Measurements from ENCODE around the gene KIRREL2. TPM values are rescaled to one million over a fixed set of nuclear protein-coding genes. Genes with fewer than 3 reads are reported as not detected.

KIRREL2 gene
- total RNA-seq, 2 donors from 2014 or later = 0.13 TPM; not detected in 1

GRCh38 chr19:35851213-35852028, 5.3 kb upstream of the KIRREL2 start:
- intact Hi-C loops (cut with DNase I) = no loop called here
- H3K27ac ChIP-seq = no peak overlapping the region
- H3K9ac ChIP-seq (ENCODE audit: low read depth in 2 of 2, low read length in 2 of 2) = no peak overlapping the region
- no peaks in the 10 kb centered on the region for H3K36me3 ChIP-seq
- H3K4me1 ChIP-seq = no peaks in the 10 kb centered on the region
- TF ChIP-seq CTCF (IDR thresholded peaks at IDR 0.05) = no peak
- peaks cover 13% of the 10 kb centered on the region for H3K27me3 ChIP-seq
- no peaks in the 10 kb centered on the region for H3K9me3 ChIP-seq
- no peak overlapping the region for H3K4me3 ChIP-seq
- DNase-seq = no peak

GRCh38 chr19:35852029-35852780, 4.5 kb upstream of the KIRREL2 start, which contains the start of gene NPHS1:
Gene NPHS1 (minus strand): TSS chr19:35852504. CDS start chr19:35851837, 667 bp downstream.
- Histone ChIP-seq H3K9me3 (no peaks in the 10 kb centered on the region), H3K27me3 (peaks cover 21% of the 10 kb centered on the region), H3K4me1 (no peaks in the 10 kb centered on the region), H3K9ac (ENCODE audit: low read depth in 2 of 2, low read length in 2 of 2) (no peak within 1 kb of the TSS), H3K4me3 (no peak within 1 kb of the TSS), H3K27ac (no peak within 1 kb of the TSS), H3K36me3 (no peaks in the 10 kb centered on the region)
- TF ChIP-seq CTCF (IDR thresholded peaks at IDR 0.05) = no peak
- DNase-seq = no peak
- intact Hi-C loops (cut with DNase I) = no loop called here

GRCh38 chr19:35853038-35853756, 3.5 kb upstream of the KIRREL2 start:
- intact Hi-C loops (cut with DNase I) = no loop called here

GRCh38 chr19:35858311-35858710, 1.6 kb downstream of the KIRREL2 start:
- intact Hi-C loops (cut with DNase I) = no loop called here
- DNase-seq = no peak
- no peak for TF ChIP-seq CTCF (IDR thresholded peaks at IDR 0.05)
- Histone ChIP-seq H3K4me1 (no peaks in the 10 kb centered on the region), H3K4me3 (no peak overlapping the region), H3K27ac (no peak overlapping the region), H3K36me3 (no peaks in the 10 kb centered on the region), H3K9me3 (no peaks in the 10 kb centered on the region), H3K27me3 (peaks cover 30% of the 10 kb centered on the region), H3K9ac (ENCODE audit: low read depth in 2 of 2, low read length in 2 of 2) (no peak overlapping the region)

More at GRCh38 chr19:35853038-35853756, 3.5 kb upstream of the KIRREL2 start:
- Histone ChIP-seq H3K9ac (ENCODE audit: low read depth in 2 of 2, low read length in 2 of 2) (no peak overlapping the region), H3K9me3 (no peaks in the 10 kb centered on the region), H3K27me3 (peaks cover 21% of the 10 kb centered on the region), H3K4me3 (no peak overlapping the region), H3K4me1 (no peaks in the 10 kb centered on the region), H3K27ac (no peak overlapping the region), H3K36me3 (no peaks in the 10 kb centered on the region)
- no peak for TF ChIP-seq CTCF (IDR thresholded peaks at IDR 0.05)
- DNase-seq = no peak

GRCh38 chr19:35859414-35859813, 2.7 kb downstream of the KIRREL2 start:
- no peak for TF ChIP-seq CTCF (IDR thresholded peaks at IDR 0.05)
- Histone ChIP-seq H3K36me3 (no peaks in the 10 kb centered on the region), H3K27me3 (peaks cover 30% of the 10 kb centered on the region), H3K4me3 (no peak overlapping the region), H3K9ac (ENCODE audit: low read depth in 2 of 2, low read length in 2 of 2) (no peak overlapping the region), H3K4me1 (no peaks in the 10 kb centered on the region), H3K27ac (no peak overlapping the region), H3K9me3 (no peaks in the 10 kb centered on the region)
- intact Hi-C loops (cut with DNase I) = no loop called here
- DNase-seq = no peak
